ENCODE results near the gene FAM13A. TPM values are rescaled to one million over a fixed set of nuclear protein-coding genes. Genes with fewer than 3 reads are reported as not detected.

FAM13A gene
- total RNA-seq, 1 experiment from 2014 or later = 39.0 TPM

DNA sequence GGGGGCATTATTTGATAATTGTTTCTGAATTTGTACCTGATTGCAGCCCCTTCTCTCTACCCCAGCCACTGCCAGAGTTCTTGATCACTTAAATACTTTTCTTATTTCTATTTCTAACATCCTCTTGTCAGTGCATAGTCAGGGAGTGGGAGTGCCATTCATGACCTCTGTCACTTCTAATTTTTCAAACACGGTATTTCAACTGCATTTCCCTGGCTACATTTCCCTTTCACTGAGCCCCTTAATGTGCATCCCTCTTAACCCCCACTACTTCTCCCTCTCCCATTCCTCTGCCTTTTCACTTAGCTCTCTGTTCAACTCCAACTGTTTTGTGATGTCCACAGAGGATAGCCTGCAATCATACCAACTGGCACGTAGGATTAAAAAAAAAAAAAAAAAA lies 231.1 kb downstream of the FAM13A start:
- in situ Hi-C loops (cut with HindIII; ENCODE audit: low sequenced_read_pairs) = no loop called here
- DNase-seq (ENCODE audit: low spot score) = no peak

DNA sequence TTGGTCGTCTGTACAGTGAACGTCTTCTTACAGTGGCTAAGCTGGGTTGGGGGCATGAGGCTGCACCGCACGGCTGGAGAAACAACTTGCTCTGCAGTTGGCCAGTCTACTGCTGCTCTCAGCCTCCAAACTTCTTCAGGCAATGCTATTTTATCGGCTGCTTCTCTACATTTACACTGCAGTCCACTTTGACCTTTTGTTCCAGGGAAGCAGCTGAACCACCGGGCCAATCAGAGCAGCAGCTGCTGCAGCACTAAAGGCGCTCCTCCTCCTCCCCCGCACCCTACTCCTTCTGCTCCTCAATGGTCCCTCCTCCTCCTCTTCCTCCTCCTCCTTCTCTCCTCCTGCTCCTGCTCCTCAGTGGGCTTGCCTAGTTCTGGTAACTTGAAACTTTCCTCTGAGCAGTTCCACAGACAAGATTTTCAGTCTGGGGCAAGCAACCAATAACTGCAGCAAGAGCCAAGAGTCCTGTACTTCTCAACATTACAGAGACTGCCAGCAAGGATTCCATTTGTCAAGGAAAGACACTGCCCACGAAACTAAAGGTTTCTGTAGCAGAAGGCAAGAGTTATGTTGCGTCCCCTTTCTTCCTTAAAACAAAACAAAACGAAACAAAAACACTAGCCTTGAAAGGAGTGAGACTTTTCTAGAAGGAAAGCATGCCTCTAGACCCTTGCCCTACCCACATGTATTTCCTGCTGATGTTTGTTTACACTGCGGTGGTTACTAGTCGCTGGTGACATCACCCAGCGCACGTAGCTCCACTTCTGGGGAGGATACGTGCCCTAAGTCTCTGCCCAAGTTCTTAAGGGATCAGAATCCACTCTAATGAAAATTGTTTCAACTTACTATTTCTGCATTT lies 233.7 kb downstream of the FAM13A start:
- in situ Hi-C loops (cut with HindIII; ENCODE audit: low sequenced_read_pairs) = no loop called here

DNA sequence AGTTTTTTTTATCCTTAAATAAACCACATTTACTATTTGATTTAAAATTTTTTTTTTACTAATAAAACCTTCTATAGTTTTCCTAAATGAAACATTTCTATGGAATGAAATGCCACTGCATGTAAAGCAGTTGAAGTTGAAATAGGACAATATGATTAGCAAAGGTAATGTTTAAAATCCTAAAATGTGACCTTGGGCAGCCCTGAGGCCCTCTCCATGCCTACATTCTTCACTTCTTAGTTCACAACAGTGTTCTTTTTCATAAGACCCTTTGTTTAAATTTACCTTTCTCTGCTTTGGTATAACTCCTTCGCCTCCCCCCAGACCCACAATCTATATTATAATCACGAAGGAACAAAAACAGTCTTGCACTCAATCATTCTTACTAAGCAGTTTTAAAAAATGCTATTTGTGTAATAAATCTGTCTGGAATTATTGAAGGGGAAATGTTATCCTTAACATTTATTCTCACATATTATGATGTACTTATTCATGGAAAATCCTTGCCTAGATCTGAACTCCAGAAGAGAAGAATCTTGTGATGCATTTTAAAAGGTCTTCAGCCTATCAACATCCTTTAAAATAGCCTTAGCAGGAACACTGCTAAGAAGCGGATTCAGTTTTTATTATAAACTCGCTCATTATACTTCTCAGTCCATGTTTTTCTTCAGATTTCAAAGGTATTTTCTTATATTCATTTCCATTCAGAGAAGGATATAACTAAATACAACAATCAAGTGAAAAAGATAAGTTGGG lies 234.8 kb downstream of the FAM13A start:
- in situ Hi-C loops (cut with HindIII; ENCODE audit: low sequenced_read_pairs) = no loop called here
- DNase-seq (ENCODE audit: low spot score) = peak; percentile 13

More for the DNA sequence above, 233.7 kb downstream of the FAM13A start:
- DNase-seq (ENCODE audit: low spot score) = peak; percentile 89

DNA sequence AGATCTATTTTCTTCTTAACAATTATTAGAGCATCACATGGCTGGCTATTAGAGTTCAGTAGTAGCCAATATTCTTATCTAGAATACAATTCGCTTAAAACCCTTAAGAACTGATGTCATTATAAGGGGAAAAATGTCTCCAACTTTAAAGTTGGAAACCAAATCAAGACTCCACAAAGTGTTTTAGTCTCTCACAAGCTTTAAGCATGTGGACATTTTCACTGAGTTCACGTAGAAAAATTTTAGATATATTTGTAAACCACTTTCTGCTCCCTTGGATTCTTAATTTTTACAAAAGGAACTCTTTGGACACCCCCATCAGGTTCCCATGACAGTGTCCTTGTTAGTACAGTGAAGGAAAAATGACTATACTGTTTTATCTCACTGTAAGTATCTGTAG lies 235.5 kb downstream of the FAM13A start:
- no peak for DNase-seq (ENCODE audit: low spot score)
- in situ Hi-C loops (cut with HindIII; ENCODE audit: low sequenced_read_pairs) = no loop called here

DNA sequence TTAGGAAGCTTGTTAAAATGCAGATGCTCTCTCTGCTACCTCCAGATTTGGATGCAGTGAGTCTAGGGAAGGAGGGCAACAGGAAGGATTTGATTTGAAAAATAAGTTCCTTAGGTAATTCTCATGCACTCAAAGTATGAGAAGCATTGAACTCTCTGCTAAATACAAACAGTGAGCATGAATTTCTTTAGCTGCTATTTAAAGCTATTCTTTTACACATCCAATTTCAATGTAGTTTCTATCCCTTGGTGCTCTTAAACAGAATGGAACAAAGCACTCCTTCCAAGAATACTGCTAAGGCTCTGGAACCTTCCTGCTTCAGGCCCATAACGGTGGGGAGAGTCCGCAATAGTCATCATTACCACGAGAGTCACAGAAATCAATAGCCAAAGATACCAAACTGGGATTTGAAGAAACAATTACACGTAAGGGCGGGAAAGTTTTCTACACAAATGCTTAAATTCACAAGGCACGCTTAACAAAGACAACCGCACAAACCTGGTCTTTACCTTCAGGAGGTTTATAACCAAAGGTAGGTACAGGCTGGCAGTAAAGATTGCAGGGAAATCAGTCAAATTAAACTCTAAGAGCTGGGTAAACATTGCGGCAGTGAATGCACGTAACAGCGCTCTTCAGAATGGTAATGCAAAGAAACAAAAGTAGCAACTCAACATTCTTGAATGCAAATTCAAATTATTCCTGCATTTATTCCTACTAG lies 236.1 kb downstream of the FAM13A start:
- peak; percentile 45 for DNase-seq (ENCODE audit: low spot score)
- in situ Hi-C loops (cut with HindIII; ENCODE audit: low sequenced_read_pairs) = no loop called here

DNA sequence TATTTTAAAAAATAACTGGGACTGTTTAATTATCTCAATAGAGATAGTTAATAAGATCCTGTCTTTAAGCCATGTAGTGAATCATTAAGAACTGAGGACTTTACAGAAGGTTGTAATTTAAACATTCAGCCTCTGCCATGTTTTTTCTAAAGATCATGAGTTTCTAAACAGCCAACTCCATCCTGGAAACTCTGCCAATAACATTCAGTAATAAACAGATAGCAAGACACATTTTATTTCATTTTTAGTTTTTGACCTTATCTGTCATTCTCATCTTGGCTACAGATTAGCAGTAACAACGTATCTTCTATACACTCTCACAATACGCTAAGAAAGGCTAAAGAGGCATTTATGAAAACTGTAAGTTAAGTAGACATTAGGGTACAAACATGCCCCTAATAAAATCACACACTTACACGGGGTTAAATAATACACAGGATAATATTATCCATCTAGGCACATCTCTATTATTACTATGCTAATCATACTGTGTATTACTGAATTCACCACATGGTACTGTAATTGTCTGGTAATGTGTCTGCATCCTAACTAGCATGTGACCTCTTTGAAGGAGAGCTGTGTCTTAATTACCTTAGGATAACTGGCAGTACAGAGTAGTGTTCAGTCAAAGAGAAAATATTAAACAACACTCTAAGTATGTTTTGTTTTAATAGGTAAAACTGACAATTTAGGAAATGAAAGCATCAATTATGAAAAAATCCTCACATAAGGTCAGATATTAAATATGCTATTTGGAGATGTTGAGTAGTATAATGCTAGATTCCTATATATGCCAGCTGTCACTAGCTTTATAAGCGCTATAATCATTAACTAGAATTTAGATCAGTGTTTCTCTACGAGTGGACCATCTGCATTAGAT lies 236.9 kb downstream of the FAM13A start:
- in situ Hi-C loops (cut with HindIII; ENCODE audit: low sequenced_read_pairs) = no loop called here
- DNase-seq (ENCODE audit: low spot score) = peak; percentile 25

DNA sequence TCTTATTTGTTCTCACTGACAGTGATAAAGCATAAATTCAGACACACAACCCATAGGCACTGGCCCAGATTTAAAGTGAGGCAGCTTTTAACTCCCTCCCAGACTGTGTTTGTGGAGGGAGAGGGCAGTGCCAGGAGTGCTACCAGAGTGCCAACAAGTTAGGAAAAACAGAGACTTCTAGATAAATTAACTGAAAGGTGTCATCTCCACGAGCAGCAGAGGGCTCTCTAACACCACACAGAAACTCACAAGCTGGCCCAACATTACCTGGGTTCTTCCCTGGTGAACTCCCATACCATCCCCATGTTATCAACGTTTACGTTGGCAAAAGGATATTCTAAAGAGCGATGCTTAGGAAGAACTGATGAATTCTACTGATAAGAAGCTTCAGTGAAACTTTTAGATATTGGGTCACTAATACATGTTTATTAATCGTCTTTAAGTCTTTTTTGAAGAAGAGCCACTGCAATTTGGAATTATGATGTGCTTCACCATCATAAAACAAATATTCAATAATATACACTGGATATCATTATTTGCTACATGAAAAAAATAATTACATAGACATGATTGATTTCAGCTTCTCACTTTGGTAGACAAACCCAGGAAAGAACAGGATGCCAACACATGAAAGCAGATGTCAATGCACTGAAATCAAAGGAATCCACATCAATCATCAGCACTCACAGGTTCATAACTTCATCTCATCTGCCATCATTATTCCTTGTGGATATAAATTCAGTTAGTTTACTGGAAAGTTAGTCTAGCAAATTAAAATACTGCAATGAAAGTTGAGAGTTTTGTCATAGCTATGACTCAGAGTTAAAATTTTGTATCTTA lies 238.1 kb downstream of the FAM13A start:
- in situ Hi-C loops (cut with HindIII; ENCODE audit: low sequenced_read_pairs) = no loop called here

DNA sequence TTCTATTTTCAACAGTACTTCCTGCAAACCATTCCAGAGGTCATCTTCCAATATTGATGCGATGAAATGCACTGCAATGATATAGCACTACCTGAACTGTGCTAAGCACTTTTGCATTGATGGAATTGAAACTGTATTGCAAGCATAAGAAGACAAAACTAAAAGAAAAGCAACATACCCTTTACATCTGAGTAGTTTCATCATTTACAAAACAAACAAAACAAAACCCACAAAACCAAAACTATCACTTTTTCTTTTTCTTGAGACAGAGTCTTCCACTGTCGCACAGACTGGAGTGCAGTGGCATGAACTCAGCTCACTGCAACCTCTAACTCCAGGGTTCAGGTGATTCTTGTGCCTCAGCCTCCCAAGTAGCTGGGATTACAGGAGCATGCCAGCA lies 239.2 kb downstream of the FAM13A start:
- DNase-seq (ENCODE audit: low spot score) = no peak
- in situ Hi-C loops (cut with HindIII; ENCODE audit: low sequenced_read_pairs) = no loop called here

More for the DNA sequence above, 238.1 kb downstream of the FAM13A start:
- DNase-seq (ENCODE audit: low spot score) = peak; percentile 77

DNA sequence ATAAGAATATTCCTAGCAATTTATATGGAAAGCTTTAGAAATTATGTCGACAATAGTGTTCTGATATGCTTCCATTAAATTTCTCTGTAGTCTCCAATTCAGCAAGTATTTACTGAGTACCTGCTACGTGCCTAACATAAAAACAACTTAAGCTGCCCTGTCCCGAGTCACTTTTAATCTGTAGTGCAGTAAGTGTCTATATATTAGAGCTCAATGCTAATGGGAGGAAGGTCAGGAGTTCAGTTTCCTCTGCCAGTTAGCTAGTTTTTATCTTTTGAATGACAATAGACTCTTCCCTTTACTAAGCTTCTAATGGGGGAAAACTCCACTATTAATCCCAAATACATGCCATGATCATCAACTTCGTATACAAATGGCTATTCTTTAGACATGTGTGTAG lies 240.6 kb downstream of the FAM13A start:
- in situ Hi-C loops (cut with HindIII; ENCODE audit: low sequenced_read_pairs) = no loop called here
- DNase-seq (ENCODE audit: low spot score) = no peak

DNA sequence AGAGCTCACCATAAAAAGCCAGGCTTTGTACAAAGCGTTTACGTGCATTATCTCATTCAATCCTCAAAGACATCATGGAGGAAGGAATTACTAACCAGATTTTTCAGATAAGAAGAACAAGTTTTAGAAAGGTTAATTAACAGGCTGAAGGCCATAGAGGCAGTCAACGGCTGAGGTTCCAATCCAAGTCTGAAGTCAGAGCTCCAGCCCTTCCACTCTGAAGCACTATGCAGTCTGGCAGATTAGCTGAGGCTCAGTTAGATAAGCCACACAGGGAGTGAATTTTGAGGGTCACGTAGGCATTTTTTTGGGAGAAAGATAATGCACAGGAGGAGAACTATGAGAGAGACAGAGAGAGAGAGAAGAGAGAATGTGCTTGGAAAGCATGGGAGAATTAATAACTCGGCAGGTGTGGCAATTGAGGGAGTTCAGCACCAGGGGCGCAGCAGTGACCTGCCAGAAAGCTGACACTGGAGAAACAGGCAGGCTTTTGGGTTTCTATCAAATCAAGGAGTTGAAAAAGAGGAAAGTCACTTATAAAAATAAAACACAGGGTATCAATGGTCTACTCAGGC lies 242.9 kb downstream of the FAM13A start:
- in situ Hi-C loops (cut with HindIII; ENCODE audit: low sequenced_read_pairs) = no loop called here
- no peak for DNase-seq (ENCODE audit: low spot score)

DNA sequence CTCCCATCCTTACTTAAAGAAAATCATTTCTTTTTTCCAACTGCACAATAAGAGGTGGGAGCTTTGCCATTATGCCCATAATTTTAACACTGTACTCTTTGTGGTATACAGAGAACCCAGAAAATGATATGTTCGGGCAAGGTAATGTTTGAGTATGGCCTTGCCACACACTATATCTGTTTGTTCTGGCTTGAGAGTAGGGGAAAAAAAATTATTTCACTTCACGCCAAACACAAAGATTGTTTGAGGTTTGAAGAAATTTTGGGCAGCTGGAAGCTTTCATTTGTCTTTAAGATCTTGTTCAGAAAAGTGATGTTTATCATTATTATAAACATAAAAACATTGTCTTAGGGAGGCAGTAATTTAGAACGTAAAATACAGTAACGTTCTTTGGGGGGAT lies 244.0 kb downstream of the FAM13A start:
- in situ Hi-C loops (cut with HindIII; ENCODE audit: low sequenced_read_pairs) = no loop called here
- no peak for DNase-seq (ENCODE audit: low spot score)

DNA sequence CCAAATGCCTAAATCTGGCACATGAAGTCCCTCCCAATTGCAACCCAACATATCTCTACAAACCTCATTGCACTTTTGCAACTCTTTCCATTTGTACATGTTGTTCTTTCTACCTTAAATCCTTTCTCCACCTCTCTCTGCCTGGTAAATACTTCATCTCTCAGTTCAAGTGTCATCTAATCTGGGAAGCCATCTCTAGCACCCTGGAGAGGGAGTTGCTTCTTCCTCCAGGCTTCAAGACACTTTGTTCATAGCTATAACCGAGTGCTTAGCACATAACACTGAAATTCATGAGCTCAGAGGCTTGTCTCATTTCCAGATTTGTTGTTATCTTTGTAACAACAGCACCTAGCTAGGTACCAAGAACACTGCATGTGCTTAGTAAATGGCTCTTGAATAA lies 244.6 kb downstream of the FAM13A start:
- no peak for DNase-seq (ENCODE audit: low spot score)
- in situ Hi-C loops (cut with HindIII; ENCODE audit: low sequenced_read_pairs) = no loop called here

DNA sequence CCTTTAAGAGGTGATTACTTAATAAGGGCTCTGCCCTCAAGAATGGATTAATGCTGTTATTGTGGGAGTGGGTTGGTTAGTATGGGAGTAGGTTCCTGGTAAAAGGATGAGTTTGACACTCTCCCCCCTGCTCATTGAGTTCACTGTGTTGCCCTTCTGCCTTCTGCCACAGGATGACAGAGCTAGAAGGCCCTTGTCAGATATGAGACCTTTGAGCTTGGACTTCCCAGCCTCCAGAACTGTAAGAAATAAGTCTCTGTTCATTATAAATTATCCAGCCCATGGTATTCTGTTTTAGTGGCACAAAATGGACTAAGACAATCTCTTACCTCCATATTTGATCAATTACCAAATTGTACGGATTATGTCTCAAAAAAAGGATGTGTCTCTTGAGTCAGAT lies 245.1 kb downstream of the FAM13A start:
- in situ Hi-C loops (cut with HindIII; ENCODE audit: low sequenced_read_pairs) = no loop called here
- no peak for DNase-seq (ENCODE audit: low spot score)

DNA sequence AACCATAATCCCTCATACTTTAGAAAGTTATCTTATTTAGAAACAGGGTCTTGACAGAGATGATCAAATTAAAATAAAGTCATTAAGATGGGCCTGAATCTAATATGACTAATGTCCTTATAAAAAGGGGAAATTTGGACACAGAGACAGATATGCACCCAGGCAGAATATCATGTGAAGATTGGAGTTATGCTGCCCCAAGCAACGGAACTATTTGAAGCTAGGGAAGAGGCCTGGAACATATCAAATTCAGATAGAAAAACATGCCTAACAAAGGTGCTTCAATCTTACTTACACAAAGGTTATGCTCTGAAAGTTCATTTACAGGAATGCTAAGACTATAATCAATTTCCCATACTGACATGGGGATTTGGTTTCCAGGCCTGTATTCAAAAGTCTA lies 246.7 kb downstream of the FAM13A start:
- in situ Hi-C loops (cut with HindIII; ENCODE audit: low sequenced_read_pairs) = no loop called here
- no peak for DNase-seq (ENCODE audit: low spot score)

DNA sequence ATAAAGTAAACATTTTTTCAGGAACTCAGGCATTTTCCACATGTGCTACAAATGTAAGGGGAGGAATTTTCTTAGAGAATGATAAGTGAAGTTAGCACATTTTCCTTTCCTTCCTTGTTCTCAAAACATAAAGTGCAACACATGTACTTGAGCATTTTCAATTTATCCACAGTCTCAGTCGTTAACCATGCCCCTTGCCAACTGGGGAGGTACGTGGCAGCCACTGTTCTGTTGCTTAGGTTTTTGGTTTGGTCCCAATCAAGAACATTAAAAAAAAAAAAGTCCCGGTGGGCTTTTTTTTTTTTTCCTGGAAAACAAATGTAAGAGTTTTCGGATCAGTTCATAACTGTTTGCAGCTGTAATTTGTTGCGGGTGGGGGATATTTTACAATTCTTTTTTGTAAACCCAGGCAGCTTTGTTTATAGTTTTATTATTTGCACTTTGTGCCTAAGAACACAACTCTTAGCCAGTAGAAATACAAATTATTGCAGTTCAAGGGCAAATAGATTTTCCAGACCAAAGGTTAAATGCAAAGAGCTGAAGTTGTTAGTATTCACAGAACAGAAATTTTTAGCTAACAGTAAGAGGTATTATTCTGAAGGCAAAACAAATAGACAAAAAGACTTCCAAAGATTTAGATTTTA lies 247.3 kb downstream of the FAM13A start:
- DNase-seq (ENCODE audit: low spot score) = no peak
- in situ Hi-C loops (cut with HindIII; ENCODE audit: low sequenced_read_pairs) = no loop called here

DNA sequence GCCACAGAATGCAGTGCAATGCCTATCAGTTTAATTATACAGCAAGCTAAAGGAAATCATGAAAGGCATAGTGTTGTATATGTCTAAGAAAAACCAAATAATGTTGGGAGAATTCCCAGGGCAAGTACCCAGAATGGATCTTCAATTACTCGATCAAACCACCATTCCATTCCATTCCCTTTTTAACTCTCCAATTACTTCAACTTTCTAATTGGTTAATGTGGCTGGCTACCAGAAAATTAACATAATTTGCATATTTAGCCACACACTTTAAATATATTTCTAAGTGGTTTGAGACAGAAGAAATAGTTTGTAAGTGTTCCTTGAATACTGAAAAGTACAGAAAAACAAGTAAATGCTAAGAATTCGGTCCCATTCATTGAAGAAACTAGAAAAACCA lies 247.9 kb downstream of the FAM13A start:
- in situ Hi-C loops (cut with HindIII; ENCODE audit: low sequenced_read_pairs) = no loop called here

DNA sequence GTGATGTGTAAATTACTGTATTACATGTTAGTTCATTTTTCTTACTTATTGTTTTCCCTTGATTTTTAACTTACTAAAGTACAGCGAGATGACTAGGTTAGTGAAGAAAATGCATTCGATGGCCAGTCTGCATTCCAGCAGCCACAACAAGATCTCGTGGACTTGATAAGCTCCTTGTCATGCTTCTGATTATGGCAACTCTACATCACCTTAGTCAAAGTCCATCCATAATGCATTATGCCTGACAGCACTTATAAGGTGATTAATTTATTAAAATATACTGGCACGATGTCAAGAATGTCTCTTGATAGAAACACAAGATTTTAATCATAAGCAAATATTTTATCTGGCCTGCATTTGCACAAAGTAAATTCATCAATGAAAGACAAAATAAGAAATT lies 249.5 kb downstream of the FAM13A start:
- DNase-seq (ENCODE audit: low spot score) = no peak
- in situ Hi-C loops (cut with HindIII; ENCODE audit: low sequenced_read_pairs) = no loop called here

More for the DNA sequence above, 247.9 kb downstream of the FAM13A start:
- no peak for DNase-seq (ENCODE audit: low spot score)

All from G401 (cell line).